ENCODE measurements around the gene EPHB1.

DNA sequence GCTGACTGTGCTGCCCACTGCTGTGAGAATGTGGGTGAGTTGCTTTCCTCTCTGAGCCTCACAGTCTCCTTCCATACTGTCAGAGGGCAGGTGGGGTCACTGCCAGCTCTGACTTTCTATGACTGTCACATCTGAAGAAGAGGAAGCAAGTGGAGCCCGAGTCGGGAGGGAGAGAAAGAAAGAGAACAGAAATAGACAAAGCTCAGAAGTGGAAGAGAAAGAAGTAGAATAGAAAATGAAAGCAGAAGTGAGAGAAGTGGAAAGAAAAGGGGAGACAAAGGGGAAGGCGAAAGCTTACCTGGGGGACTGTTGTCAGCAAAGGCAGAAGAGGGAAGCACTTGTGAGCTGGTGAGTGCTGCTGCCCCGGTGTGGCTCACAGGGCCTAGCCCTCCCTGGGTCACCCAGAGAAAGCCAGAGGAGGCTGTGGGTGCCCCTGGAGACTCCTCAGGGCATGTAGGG lies 57.9 kb downstream of the EPHB1 start:
- TF ChIP-seq CTCF (conservative IDR thresholded peaks at IDR 0.05 in 1 of 2, IDR thresholded peaks at IDR 0.05 in 1 of 2; ENCODE audit: extremely low read depth in 1 of 2, insufficient read depth in 1 of 2, low read depth in 1 of 2, low read length in 2 of 2) (no peak), EZH2 (IDR thresholded peaks at IDR 0.05; ENCODE audit: borderline replicate concordance, low read length) (no peak)

All from mammary epithelial cell (primary cell).